Breast epithelium (tissue), 3 donors: ENCODE data around the gene NETO2.

ENCODE experiments used
- CTCF ChIP-seq, 3 donors: fragments of 450-650 bp; IDR thresholded peaks; one replicate each; pipeline ENCODE4 v1.5.1; 2016 to 2017; ENCODE audit warnings: antibody characterized with exemption in 3 of 3, mild to moderate bottlenecking in 3 of 3, moderate library complexity in 3 of 3
- POLR2A ChIP-seq: fragments of 450-650 bp; IDR thresholded peaks from one replicate; pipeline ENCODE4 v1.6.1; 2016; ENCODE audit warnings: antibody characterized with exemption, mild to moderate bottlenecking, moderate library complexity
- POLR2AphosphoS5 ChIP-seq, 3 donors: sonication (generic); formaldehyde crosslinking; IDR thresholded peaks; one replicate each; pipeline ENCODE4 v1.6.1; 2017; ENCODE audit warnings: antibody characterized with exemption in 3 of 3

GRCh38 chr16:47055136-47055885, 88.4 kb downstream of the NETO2 start:
- TF ChIP-seq CTCF (IDR thresholded peaks at IDR 0.05) (no peak), POLR2AphosphoS5 (IDR thresholded peaks at IDR 0.05) (no peak), POLR2A (no peak)
